ENCODE data around the gene TPCN1. TPM values are rescaled to one million over a fixed set of nuclear protein-coding genes. Genes with fewer than 3 reads are reported as not detected.
A peak's percentile ranks its signal among the peaks of the same experiment; 100 is the strongest.

The TPCN1 gene
- total RNA-seq, 1 donor from 2014 or later, result 34.9 TPM

DNA sequence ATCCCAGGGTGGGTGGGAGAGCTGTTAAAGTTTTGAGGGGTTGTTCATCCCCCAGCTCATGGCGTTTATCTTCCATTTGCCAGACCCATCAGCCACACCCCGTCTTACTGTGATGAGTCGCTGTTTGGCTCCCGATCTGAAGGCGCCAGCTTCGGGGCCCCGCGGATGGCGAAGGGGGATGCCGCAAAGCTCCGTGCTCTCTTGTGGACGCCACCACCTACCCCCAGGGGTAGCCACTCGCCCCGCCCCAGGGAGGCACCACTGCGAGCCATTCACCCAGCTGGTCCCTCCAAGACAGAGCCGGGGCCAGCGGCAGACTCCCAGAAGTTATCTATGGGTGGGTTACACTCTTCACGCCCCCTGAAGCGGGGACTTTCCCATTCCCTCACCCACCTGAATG, 30.0 kb upstream of the TPCN1 start:
- no peak for DNase-seq (ENCODE audit: low read depth)
- Histone ChIP-seq H3K4me3 (ENCODE audit: low read depth, low read length) (no peak overlapping the region), H3K36me3 (ENCODE audit: control insufficient read depth, insufficient read depth, low read length) (no peaks in the 10 kb centered on the region), H3K27me3 (ENCODE audit: control insufficient read depth, insufficient read depth, low read length) (no peaks in the 10 kb centered on the region)
- TF ChIP-seq, protein P1, sequence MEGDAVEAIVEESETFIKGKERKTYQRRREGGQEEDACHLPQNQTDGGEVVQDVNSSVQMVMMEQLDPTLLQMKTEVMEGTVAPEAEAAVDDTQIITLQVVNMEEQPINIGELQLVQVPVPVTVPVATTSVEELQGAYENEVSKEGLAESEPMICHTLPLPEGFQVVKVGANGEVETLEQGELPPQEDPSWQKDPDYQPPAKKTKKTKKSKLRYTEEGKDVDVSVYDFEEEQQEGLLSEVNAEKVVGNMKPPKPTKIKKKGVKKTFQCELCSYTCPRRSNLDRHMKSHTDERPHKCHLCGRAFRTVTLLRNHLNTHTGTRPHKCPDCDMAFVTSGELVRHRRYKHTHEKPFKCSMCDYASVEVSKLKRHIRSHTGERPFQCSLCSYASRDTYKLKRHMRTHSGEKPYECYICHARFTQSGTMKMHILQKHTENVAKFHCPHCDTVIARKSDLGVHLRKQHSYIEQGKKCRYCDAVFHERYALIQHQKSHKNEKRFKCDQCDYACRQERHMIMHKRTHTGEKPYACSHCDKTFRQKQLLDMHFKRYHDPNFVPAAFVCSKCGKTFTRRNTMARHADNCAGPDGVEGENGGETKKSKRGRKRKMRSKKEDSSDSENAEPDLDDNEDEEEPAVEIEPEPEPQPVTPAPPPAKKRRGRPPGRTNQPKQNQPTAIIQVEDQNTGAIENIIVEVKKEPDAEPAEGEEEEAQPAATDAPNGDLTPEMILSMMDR (IDR thresholded peaks at IDR 0.05; ENCODE audit: insufficient read depth, low read length, poor library complexity, severe bottlenecking), result no peak

GRCh38 chr12:113194971-113195391, 26.3 kb upstream of the TPCN1 start:
- H3K4me3 ChIP-seq (ENCODE audit: low read depth, low read length), result no peak overlapping the region
- H3K36me3 ChIP-seq (ENCODE audit: control insufficient read depth, insufficient read depth, low read length), result no peaks in the 10 kb centered on the region
- H3K27me3 ChIP-seq (ENCODE audit: control insufficient read depth, insufficient read depth, low read length), result no peaks in the 10 kb centered on the region
- TF ChIP-seq, protein P1 (IDR thresholded peaks at IDR 0.05; ENCODE audit: insufficient read depth, low read length, poor library complexity, severe bottlenecking), result no peak
- DNase-seq (ENCODE audit: low read depth), result no peak

- TF ChIP-seq, protein P1 (IDR thresholded peaks at IDR 0.05; ENCODE audit: insufficient read depth, low read length, poor library complexity, severe bottlenecking), result no peak
- no peaks in the 10 kb centered on the region for H3K27me3 ChIP-seq (ENCODE audit: control insufficient read depth, insufficient read depth, low read length)
- no peak overlapping the region for H3K4me3 ChIP-seq (ENCODE audit: low read depth, low read length)
- H3K36me3 ChIP-seq (ENCODE audit: control insufficient read depth, insufficient read depth, low read length), result no peaks in the 10 kb centered on the region
- no peak for DNase-seq (ENCODE audit: low read depth)
Measured at GRCh38 chr12:113195598-113195997, 25.7 kb upstream of the TPCN1 start.

DNA sequence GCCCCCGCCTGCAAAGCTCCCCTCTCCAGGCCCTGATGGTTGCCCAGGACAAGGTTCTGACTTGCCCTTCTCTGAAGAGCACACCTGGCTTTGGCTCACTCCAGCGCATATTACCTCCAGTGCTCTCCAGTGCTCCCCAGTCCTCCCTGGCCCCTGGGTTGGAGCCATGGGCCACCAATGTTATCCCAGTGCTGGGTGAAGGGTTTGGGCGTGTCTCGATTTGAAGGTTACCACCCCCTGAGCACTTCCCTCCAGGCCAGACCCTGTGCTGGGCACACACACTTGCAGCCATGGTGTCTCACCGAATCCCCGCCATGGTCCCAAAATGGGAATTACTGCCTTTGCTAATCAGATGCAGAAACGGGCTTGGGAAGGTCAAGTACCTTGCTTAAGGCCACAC, 24.7 kb upstream of the TPCN1 start:
- Histone ChIP-seq H3K4me3 (ENCODE audit: low read depth, low read length) (no peak overlapping the region), H3K36me3 (ENCODE audit: control insufficient read depth, insufficient read depth, low read length) (no peaks in the 10 kb centered on the region), H3K27me3 (ENCODE audit: control insufficient read depth, insufficient read depth, low read length) (no peaks in the 10 kb centered on the region)
- TF ChIP-seq, protein P1 (IDR thresholded peaks at IDR 0.05; ENCODE audit: insufficient read depth, low read length, poor library complexity, severe bottlenecking), result no peak
- DNase-seq (ENCODE audit: low read depth), result no peak

DNA sequence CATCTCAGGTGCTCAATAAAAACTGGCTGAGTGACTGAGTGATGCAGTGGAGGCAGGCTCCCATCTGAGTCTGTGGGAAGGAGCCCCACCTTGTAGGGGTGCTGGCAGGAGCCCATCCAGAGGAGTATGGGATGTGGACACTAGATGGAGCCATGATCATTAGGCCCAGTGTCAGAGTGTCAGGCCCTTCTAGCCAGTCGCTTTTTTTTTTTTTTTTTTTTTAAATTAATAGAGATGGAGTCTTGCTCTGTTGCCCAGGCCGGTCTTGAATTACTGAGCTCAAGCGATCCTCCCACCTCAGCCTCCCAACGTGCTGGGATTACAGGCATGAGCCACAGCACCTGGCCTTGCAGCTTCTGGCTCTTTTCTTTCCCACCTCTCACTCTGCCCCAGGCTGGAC, 24.3 kb upstream of the TPCN1 start:
- DNase-seq (ENCODE audit: low read depth), result no peak
- Histone ChIP-seq H3K36me3 (ENCODE audit: control insufficient read depth, insufficient read depth, low read length) (no peaks in the 10 kb centered on the region), H3K4me3 (ENCODE audit: low read depth, low read length) (no peak overlapping the region), H3K27me3 (ENCODE audit: control insufficient read depth, insufficient read depth, low read length) (no peaks in the 10 kb centered on the region)
- TF ChIP-seq, protein P1 (IDR thresholded peaks at IDR 0.05; ENCODE audit: insufficient read depth, low read length, poor library complexity, severe bottlenecking), result peak; percentile 79

- no peaks in the 10 kb centered on the region for H3K36me3 ChIP-seq (ENCODE audit: control insufficient read depth, insufficient read depth, low read length)
- DNase-seq (ENCODE audit: low read depth), result no peak
- H3K4me3 ChIP-seq (ENCODE audit: low read depth, low read length), result no peak overlapping the region
- TF ChIP-seq, protein P1 (IDR thresholded peaks at IDR 0.05; ENCODE audit: insufficient read depth, low read length, poor library complexity, severe bottlenecking), result no peak
- H3K27me3 ChIP-seq (ENCODE audit: control insufficient read depth, insufficient read depth, low read length), result no peaks in the 10 kb centered on the region
Measured at GRCh38 chr12:113197518-113198077, 23.7 kb upstream of the TPCN1 start.
